Activated CD4-positive, alpha-beta memory T cell treated with anti-CD3 and anti-CD28 coated beads, Interleukin-2, amount 10 ng/mL, durations not matched to agents 7 days and 5 days (primary cell): Measurements from ENCODE around the gene CLIP2. TPM values are rescaled to one million over a fixed set of nuclear protein-coding genes. Genes with fewer than 3 reads are reported as not detected.
"Not testable (repeated sequence)": the region's sequence is repeated elsewhere in the genome, so short reads cannot be mapped to it uniquely, and the experiment has no call there.

ENCODE experiments used
- CTCF ChIA-PET: fragments of 350-600 bp; sonication (Branson Sonifier 250); formaldehyde crosslinking; loops from one replicate; lab custom pipeline; 2021; ENCODE audit warnings: antibody characterized with exemption, inconsistent platforms; lab: Charles Lee
- POLR2A ChIA-PET: fragments of 350-600 bp; sonication (Branson Sonifier 250); formaldehyde crosslinking; loops from one replicate; lab custom pipeline; 2021; ENCODE audit warnings: antibody characterized with exemption; lab: Charles Lee
- DNase-seq: peaks from one replicate; pipeline ENCODE4 v3.0.0-alpha.2; 2020
- H3K27ac Mint-ChIP-seq: one replicate; pipeline ENCODE4 v1.8.0; 2021; ENCODE audit warnings: mild to moderate bottlenecking, mixed read lengths
- H3K27me3 Mint-ChIP-seq: one replicate; pipeline ENCODE4 v1.8.0; 2021; ENCODE audit warnings: mixed read lengths
- H3K36me3 Mint-ChIP-seq: one replicate; pipeline ENCODE4 v1.8.0; 2021; ENCODE audit warnings: low read depth, mixed read lengths
- H3K4me1 Mint-ChIP-seq: one replicate; pipeline ENCODE4 v1.8.0; 2021; ENCODE audit warnings: mixed read lengths
- H3K4me3 Mint-ChIP-seq: one replicate; pipeline ENCODE4 v1.8.0; 2021; ENCODE audit warnings: mild to moderate bottlenecking, mixed read lengths
- H3K9me3 Mint-ChIP-seq: one replicate; pipeline ENCODE4 v1.8.0; 2021; ENCODE audit warnings: mixed read lengths
- total RNA-seq, 2 experiments: library from RNA; stranded (reverse); gene quantifications; one replicate each; pipeline ENCODE4 v1.2.3, GENCODE V29; 2021

Gene CLIP2
- total RNA-seq, 2 experiments from 2014 or later: 1.6 TPM

DNA sequence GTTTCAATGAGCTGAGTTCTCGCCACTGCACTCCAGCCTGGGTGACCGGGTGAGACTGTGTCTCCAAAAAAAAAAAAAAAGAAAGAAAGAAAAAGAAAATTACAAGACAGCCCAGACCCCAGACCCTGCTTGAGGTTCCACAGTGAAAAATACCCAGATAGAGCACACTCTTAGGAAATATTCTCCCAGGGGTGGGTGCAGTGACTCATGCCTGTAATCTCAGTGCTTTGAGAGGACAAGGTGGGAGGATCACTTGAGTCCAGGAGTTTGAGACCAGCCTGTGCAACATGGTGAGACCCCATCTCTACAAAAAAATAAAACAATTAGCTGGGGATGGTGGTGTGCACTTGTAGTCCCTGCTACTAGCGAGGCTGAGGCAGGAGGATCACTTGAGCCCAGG is 123.4 kb downstream of the CLIP2 start:
- POLR2A ChIA-PET: no interaction called here
- no peak for DNase-seq

DNA sequence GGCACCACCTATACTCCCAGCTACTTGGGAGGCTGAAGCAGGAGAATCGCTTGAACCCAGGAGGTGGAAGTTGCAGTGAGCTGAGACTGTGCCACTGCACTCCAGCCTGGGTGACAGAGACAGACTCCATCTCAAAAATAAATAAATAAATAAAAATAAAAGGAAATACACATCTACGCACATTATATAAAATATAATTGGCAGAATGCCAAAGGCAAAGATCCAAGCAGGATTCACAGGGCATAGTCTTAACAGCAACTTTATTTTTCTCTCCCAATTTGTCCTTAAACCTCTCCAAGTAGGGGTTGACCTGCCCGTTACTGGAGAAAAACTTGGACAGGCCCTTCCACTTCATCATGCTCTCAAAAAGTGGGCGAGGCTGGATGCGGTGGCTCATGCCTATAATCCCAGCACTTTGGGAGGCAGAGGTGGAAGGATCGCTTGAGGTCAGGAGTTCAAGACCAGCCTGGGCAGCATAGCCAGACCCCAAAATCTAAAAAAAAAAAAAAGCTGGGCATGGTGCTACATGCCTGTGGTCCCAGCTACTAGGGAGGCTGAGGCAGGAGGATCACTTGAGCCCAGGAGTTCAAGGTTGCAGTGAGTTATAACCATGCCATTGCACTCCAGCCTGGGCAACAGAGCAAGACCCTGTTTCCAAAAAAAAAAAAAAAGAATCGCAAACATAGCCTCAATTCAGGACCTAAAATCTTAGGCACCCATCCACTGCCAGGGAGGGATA is 125.6 kb downstream of the CLIP2 start:
- H3K27me3 Mint-ChIP-seq, H3K9me3 Mint-ChIP-seq, H3K27ac Mint-ChIP-seq, POLR2A ChIA-PET, H3K36me3 Mint-ChIP-seq, H3K4me3 Mint-ChIP-seq, H3K4me1 Mint-ChIP-seq, DNase-seq: not testable (repeated sequence)
- CTCF ChIA-PET: interaction anchor here (2.4 to 4.7 kb wide), 2 partner anchors 14 to 150 kb away, joined by 13 to 39 read pairs; no protein-coding TSS in a partner anchor

More for the DNA sequence above, 123.4 kb downstream of the CLIP2 start:
- Mint-ChIP-seq H3K9me3 (no peaks in the 10 kb centered on the region), H3K27me3 (no peaks in the 10 kb centered on the region), H3K4me1 (no peaks in the 10 kb centered on the region), H3K36me3 (no peaks in the 10 kb centered on the region), H3K27ac (no peak overlapping the region), H3K4me3 (no peak overlapping the region)
- CTCF ChIA-PET: interaction anchor here (1.1 to 2.4 kb wide), 2 partner anchors 11 to 345 kb away, joined by 5 to 13 read pairs; no protein-coding TSS in a partner anchor

DNA sequence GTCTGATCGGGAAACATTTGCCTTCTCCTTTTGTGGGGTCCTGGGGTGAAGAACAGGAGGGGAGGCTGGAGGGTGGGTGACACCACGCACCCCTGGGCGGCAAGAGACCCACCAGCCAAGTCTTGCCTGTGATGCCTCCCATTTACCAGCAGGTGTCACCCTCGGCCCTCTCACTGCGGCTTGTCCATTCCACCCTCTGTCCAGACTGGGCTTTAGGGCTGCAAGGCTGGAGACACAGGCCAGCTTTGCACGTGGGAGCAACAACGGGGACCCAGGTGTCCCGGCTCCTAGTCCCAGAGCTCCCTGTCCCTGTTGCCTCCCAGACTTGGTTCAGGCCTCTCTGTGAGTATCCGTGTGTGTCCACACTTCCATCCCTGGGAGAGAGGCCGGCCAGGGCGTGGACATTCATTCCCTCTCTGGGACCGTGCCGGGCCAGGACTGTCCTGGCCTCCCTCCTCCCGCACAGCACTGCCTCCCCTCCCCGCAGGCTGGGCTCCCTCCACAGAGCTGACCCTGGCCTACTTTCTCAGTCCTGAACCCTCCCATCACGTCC is 128.3 kb downstream of the CLIP2 start:
- H3K9me3 Mint-ChIP-seq: no peaks in the 10 kb centered on the region
- H3K27ac Mint-ChIP-seq: no peak overlapping the region
- DNase-seq: peak; percentile 57
- H3K27me3 Mint-ChIP-seq: no peaks in the 10 kb centered on the region
- H3K4me3 Mint-ChIP-seq: no peak overlapping the region
- ChIA-PET POLR2A (no interaction called here), CTCF (interaction anchor here (0.7 to 4.7 kb wide), 6 partner anchors 15 to 163 kb away, joined by 3 to 39 read pairs (median 4); no protein-coding TSS in a partner anchor)
- no peaks in the 10 kb centered on the region for H3K4me1 Mint-ChIP-seq
- H3K36me3 Mint-ChIP-seq: no peaks in the 10 kb centered on the region

DNA sequence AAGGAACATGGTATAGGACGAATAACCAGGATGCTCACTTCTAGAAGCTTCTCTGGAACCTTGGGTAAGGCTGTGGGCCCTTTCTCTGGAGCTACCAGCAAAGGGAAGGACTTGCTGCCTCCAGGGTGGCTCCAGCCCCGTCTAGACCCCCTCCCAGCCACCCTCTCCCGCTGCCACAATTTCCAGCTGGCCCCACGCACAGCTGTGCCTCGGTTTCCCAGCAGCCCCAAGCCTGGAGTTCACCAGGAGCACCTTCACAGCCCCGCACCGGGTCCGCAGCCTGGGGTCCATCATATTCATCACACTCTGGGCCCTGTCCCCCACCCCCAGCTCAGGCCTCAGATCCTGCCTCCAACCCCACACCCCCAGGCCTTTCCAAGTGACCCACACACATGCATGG is 128.9 kb downstream of the CLIP2 start:
- ChIA-PET CTCF (interaction anchor here (0.5 to 4.7 kb wide), 6 partner anchors 15 to 213 kb away, joined by 3 to 39 read pairs (median 3); no protein-coding TSS in a partner anchor), POLR2A (no interaction called here)
- no peaks in the 10 kb centered on the region for H3K36me3 Mint-ChIP-seq
- H3K9me3 Mint-ChIP-seq: no peaks in the 10 kb centered on the region
- no peaks in the 10 kb centered on the region for H3K27me3 Mint-ChIP-seq
- DNase-seq: no peak
- no peak overlapping the region for H3K27ac Mint-ChIP-seq
- no peaks in the 10 kb centered on the region for H3K4me1 Mint-ChIP-seq
- H3K4me3 Mint-ChIP-seq: no peak overlapping the region

DNA sequence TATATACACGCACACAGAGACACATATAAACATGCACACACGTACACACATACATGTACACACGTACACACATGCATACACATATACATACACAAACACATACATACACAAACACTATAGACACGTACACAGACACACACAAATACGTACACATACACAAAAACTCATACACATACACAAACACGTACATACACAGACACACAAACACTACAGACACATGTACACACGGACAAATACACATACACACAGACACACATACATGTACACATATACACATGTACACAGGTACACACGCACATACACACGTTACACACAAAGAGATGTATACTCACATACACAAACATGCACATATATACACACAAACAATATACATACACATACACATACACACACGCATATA is 129.3 kb downstream of the CLIP2 start:
- no peaks in the 10 kb centered on the region for H3K9me3 Mint-ChIP-seq
- no peaks in the 10 kb centered on the region for H3K36me3 Mint-ChIP-seq
- H3K4me3 Mint-ChIP-seq: no peak overlapping the region
- H3K4me1 Mint-ChIP-seq: no peaks in the 10 kb centered on the region
- DNase-seq: no peak
- ChIA-PET CTCF (interaction anchor here (0.5 to 4.7 kb wide), 4 partner anchors 24 to 213 kb away, joined by 3 to 39 read pairs (median 4); no protein-coding TSS in a partner anchor), POLR2A (no interaction called here)
- H3K27ac Mint-ChIP-seq: no peak overlapping the region
- H3K27me3 Mint-ChIP-seq: no peaks in the 10 kb centered on the region

DNA sequence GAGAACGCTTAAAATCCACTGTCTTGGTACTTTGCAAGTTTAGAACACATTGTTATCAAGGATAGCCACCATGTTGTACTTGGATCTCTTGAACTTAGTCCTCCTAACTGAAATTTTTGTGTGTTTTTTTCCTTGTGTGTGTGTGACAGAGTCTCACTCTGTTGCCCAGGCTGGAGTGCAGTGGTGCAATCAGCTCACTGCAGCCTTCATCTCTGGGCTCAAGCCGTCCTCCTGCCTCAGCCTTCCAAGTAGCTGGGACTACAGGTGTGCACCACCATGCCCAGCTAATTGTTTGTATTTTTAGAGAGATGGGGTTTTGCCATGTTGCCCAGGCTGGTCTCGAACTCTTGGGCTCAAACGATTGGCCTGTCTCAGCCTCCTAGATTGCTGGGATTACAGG is 130.0 kb downstream of the CLIP2 start:
- POLR2A ChIA-PET, DNase-seq, H3K36me3 Mint-ChIP-seq, H3K4me1 Mint-ChIP-seq, H3K4me3 Mint-ChIP-seq, H3K27ac Mint-ChIP-seq, H3K9me3 Mint-ChIP-seq, H3K27me3 Mint-ChIP-seq: not testable (repeated sequence)
- CTCF ChIA-PET: interaction anchor here (0.6 to 4.7 kb wide), 3 partner anchors 21 to 161 kb away, joined by 3 to 39 read pairs (median 3); no protein-coding TSS in a partner anchor

DNA sequence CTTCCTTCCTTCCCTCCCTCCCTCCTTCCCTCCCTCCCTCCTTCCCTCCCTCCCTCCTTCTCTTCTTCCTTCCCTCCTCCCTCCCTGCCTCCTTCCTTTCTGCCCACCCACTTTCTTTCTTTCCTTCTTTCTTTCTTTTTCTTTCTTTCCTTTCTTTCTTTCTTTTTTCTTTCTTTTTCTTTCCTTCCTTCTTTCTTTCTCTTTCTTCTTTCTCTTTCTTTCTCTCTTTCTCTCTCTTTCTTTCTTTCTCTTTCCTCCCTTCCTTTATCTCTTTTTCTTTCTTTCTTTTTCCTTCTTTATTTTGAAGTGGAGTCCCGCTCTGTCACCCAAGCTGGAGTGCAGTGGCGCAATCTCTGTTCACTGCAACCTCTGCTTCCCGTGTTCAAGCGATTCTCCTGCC is 130.8 kb downstream of the CLIP2 start:
- H3K9me3 Mint-ChIP-seq: no peaks in the 10 kb centered on the region
- ChIA-PET CTCF (interaction anchor here (0.7 to 1.6 kb wide), 2 partner anchors 124 to 1140 kb away, joined by 4 to 7 read pairs; no protein-coding TSS in a partner anchor), POLR2A (no interaction called here)
- DNase-seq: no peak
- H3K36me3 Mint-ChIP-seq: no peaks in the 10 kb centered on the region
- H3K4me1 Mint-ChIP-seq: no peaks in the 10 kb centered on the region
- H3K4me3 Mint-ChIP-seq: no peak overlapping the region
- H3K27ac Mint-ChIP-seq: no peak overlapping the region
- H3K27me3 Mint-ChIP-seq: no peaks in the 10 kb centered on the region

DNA sequence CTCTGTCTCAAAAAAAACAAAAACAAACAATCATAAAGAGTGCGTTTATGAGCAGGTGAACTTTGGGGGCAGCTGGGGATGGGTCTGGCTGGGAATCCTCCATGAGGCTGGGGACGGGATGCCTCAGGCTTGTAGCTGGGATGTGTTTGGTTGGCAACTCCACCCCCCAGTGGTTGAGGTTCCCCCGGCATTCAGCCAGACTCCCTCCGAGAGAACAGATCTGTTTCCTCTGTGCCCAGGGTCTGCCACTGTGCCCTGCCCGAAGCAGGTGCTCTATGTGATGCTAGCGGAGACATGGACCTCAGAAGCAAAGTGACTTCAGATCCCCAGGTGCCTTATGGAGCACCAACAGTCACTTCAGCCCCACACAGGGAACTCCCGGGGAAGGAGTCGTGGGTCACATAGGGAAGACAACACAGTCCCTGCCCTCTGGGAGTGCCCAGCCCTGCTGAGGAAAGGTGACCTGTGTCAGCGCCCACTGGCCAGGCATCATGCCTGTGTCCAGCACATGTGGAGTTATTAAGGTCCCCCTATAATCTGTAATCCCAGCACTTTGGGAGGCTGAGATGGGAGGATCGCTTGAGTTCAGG is 135.2 kb downstream of the CLIP2 start:
- Mint-ChIP-seq H3K9me3 (no peaks in the 10 kb centered on the region), H3K27me3 (no peaks in the 10 kb centered on the region), H3K4me3 (no peak overlapping the region), H3K4me1 (no peaks in the 10 kb centered on the region), H3K36me3 (no peaks in the 10 kb centered on the region), H3K27ac (no peak overlapping the region)
- ChIA-PET CTCF (no interaction called here), POLR2A (no interaction called here)
- no peak for DNase-seq

DNA sequence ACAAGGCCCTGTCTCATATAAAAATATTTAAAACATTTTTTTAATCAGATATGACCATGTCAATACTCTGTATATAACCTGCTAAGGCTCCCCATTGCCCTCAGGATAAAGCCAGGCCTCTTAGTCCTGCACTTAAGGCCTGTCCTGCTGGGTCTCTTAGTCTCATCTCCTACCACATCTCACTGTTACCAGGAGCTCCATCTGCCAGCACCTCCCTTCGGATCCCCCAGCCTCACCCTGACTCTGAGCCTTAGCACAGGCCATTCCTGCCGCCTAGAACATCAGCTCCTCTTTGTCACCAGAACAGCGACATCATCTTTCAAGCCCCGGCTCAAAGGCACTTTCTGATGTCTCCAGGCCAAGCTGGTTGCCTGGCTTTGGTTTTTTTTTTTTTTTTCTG is 138.8 kb downstream of the CLIP2 start:
- Mint-ChIP-seq H3K4me3 (no peak overlapping the region), H3K4me1 (no peaks in the 10 kb centered on the region), H3K9me3 (no peaks in the 10 kb centered on the region), H3K27ac (no peak overlapping the region), H3K27me3 (no peaks in the 10 kb centered on the region), H3K36me3 (no peaks in the 10 kb centered on the region)
- no peak for DNase-seq
- POLR2A ChIA-PET: no interaction called here
- CTCF ChIA-PET: interaction anchor here (0.5 kb wide), 1 partner anchor 235 kb away, joined by 4 read pairs; no protein-coding TSS in a partner anchor

DNA sequence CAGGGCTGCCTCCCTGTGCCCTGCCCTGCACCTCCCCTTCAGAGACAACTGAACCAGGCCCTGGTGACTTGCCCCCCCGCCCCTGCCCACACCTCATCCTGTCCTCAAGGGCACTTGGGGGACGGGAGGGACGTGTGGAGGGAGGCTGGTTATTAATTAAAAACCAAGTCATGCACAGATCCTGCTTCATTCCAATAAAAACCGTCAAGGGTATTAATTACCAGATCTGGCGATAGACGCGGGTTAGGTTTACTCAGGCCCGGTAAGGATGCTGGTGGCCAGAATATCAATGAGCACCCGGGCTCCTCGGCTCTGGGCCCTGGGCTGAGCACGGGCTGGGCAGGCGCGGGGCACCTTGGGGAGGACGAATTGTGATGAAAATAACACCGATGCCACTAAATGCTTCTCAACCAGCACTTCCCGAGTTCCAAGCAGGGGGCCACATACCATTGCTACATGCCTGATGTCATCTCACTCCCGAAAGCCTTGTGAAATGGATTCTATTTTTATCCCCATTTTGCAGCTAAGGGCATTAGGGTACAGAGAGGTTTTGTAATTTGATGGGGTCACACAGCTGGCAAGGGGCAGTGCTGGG is 140.0 kb downstream of the CLIP2 start:
- CTCF ChIA-PET: no interaction called here

DNA sequence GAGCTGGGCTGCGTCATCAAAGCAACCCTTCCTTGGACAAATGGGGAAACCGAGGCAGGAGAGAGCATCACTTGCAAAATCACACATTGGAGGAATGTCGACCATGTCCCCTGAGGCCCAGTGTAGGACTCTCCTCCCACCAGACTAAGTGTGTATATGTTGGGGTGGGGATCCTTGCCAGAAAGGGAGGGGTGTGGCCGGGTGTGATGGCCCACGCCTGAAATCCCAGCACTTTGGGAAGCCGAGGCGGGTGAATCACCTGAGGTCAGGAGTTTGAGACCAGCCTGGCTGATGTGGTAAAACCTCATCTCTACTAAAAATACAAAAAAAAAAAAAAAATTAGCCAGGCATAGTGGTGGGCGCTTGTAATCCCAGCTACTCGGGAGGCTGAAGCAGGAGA is 141.2 kb downstream of the CLIP2 start:
- DNase-seq, H3K9me3 Mint-ChIP-seq, H3K4me3 Mint-ChIP-seq, H3K27me3 Mint-ChIP-seq, H3K36me3 Mint-ChIP-seq, POLR2A ChIA-PET, H3K4me1 Mint-ChIP-seq, H3K27ac Mint-ChIP-seq: not testable (repeated sequence)
- CTCF ChIA-PET: interaction anchor here (0.6 kb wide), 1 partner anchor 163 kb away, joined by 3 read pairs; no protein-coding TSS in a partner anchor

More for the DNA sequence above, 140.0 kb downstream of the CLIP2 start:
- Mint-ChIP-seq H3K4me1 (no peaks in the 10 kb centered on the region), H3K27ac (no peak overlapping the region), H3K27me3 (no peaks in the 10 kb centered on the region), H3K36me3 (no peaks in the 10 kb centered on the region), H3K9me3 (no peaks in the 10 kb centered on the region), H3K4me3 (no peak overlapping the region)
- no peak for DNase-seq
- POLR2A ChIA-PET: no interaction called here

DNA sequence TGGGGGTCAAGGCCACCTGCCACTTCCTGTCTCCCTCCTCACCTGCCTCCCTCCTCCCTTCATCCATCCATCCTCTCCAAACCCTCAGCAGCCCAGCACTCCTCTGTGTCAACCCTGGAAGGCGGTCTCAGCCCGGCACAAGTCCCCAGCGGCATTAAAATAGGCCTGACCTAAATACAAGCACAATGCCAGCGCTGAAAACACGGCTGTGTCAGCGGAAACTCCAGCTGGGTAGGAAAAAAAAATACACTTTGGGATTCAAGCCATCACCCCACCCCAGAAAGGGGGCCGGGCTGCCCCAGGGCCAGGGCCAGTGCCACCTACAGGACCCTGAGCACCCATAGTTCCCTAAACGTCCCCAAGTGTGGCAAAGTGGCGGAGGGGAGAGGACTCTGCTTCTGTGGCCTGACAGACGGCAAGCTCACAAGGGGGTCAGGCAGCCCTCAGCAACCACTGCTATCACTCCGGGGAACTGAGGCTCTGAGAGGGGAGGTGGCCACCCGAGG is 141.8 kb downstream of the CLIP2 start:
- no peaks in the 10 kb centered on the region for H3K36me3 Mint-ChIP-seq

DNA sequence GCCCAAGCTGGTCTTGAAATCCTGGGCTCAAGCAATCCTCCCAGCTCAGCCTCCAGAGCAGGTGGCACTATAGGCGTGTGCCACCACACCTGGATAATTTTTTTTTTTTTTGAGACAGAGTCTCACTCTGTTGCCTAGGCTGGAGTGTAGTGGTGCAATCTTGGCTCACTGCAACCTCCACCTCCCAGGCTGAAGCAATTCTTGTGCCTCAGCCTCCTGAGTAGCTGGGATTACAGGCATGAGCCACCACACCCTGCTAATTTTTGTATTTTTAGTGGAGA is 148.0 kb downstream of the CLIP2 start:
- H3K27me3 Mint-ChIP-seq, DNase-seq, POLR2A ChIA-PET, H3K4me1 Mint-ChIP-seq, H3K4me3 Mint-ChIP-seq, H3K9me3 Mint-ChIP-seq, H3K36me3 Mint-ChIP-seq, H3K27ac Mint-ChIP-seq: not testable (repeated sequence)
- CTCF ChIA-PET: interaction anchor here (0.8 kb wide), 1 partner anchor 35 kb away, joined by 5 read pairs; no protein-coding TSS in a partner anchor

More for the DNA sequence above, 141.8 kb downstream of the CLIP2 start:
- Mint-ChIP-seq H3K4me3 (no peak overlapping the region), H3K27me3 (no peaks in the 10 kb centered on the region), H3K4me1 (no peaks in the 10 kb centered on the region), H3K27ac (no peak overlapping the region), H3K9me3 (no peaks in the 10 kb centered on the region)
- POLR2A ChIA-PET: no interaction called here
- DNase-seq: no peak
- CTCF ChIA-PET: no interaction called here
